GM12801 (cell line): ENCODE data around the gene SPDEF.

Source experiments
- TF ChIP-seq, protein P1 (sequence below): IDR thresholded peaks from one replicate; pipeline ENCODE4 v1.5.1; 2011; ENCODE audit warnings: control low read depth; ENCODE audit not compliant: insufficient read length; ENCODE audit errors: extremely low read depth

SPDEF gene

DNA sequence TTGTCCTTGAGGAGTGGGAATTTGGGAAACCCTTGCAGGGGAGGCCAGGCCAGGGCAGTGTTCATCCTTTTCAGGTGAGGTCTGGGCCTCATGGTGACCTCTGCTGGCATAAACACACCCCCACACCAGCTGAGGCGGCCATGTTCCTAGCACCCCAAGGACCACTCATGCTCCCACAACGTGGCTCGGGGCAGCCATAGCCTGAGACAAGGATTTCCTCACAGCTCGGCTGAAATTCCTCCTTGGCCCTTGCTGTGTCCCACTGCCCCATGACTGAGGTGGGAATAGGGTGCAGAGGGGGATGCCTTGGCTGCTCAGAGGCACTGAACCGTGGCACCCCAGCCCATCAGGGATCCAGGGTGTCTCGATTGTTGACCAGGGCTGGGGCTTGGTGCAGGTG is 27.3 kb upstream of the SPDEF start:
- TF ChIP-seq, protein P1, sequence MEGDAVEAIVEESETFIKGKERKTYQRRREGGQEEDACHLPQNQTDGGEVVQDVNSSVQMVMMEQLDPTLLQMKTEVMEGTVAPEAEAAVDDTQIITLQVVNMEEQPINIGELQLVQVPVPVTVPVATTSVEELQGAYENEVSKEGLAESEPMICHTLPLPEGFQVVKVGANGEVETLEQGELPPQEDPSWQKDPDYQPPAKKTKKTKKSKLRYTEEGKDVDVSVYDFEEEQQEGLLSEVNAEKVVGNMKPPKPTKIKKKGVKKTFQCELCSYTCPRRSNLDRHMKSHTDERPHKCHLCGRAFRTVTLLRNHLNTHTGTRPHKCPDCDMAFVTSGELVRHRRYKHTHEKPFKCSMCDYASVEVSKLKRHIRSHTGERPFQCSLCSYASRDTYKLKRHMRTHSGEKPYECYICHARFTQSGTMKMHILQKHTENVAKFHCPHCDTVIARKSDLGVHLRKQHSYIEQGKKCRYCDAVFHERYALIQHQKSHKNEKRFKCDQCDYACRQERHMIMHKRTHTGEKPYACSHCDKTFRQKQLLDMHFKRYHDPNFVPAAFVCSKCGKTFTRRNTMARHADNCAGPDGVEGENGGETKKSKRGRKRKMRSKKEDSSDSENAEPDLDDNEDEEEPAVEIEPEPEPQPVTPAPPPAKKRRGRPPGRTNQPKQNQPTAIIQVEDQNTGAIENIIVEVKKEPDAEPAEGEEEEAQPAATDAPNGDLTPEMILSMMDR, result no peak

DNA sequence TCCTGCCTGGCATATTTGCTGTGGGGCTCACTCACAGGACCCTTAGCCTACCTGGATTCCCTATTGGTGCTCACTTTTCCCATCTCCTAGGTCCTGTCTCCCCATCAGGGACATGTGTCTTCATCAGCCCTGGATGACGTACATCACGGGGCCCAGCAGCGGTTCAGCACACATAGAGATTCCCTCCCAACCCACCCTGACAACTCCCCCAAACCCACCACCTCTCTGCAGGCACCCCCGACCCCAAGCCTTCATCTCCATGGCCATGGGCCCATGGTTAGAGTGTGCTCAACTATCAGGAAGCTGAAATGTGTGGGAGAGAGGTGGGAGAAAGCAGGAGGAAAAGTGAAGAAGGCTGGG is 25.4 kb upstream of the SPDEF start:
- TF ChIP-seq, protein P1, result no peak

DNA sequence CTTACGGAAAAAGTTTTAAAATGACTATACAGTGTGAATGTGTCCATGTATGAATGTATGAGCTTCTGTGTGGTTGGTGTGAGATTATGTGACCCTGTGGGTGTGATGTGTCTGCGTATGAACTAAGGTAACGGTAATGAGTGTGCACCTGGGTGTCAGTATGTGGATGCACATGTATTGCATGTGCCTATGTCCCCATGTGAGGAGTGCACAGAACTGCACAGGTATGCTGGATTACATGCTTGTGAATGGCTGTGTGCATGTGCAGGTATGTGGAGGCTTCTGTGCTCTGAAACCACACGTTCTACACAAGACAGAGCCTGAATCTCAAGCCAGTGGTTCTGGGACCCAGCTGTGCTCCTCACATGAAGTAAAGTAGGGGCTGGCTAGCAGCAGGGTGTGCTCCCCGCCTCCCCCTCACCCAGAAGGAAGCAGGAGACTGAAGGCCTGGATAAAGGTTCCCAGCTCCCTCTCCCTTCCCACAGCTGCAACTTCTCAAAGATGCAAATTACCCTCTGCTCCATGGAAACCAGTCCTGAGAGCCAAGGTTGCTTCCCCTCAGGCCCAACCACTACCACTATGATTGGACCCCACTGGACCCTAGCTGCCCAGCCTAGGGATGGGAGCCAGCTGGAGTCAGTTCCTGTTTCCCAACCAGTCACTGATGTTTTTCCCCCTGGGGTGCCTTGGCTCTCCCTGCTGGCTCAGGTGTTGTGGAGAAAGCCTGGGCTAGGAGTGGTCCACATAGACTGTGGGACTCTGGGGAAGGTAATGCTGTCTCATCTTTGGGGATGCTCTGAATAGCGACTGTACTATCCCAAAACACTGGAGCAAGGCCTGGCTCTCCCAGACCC is 24.8 kb upstream of the SPDEF start:
- TF ChIP-seq, protein P1, result no peak

DNA sequence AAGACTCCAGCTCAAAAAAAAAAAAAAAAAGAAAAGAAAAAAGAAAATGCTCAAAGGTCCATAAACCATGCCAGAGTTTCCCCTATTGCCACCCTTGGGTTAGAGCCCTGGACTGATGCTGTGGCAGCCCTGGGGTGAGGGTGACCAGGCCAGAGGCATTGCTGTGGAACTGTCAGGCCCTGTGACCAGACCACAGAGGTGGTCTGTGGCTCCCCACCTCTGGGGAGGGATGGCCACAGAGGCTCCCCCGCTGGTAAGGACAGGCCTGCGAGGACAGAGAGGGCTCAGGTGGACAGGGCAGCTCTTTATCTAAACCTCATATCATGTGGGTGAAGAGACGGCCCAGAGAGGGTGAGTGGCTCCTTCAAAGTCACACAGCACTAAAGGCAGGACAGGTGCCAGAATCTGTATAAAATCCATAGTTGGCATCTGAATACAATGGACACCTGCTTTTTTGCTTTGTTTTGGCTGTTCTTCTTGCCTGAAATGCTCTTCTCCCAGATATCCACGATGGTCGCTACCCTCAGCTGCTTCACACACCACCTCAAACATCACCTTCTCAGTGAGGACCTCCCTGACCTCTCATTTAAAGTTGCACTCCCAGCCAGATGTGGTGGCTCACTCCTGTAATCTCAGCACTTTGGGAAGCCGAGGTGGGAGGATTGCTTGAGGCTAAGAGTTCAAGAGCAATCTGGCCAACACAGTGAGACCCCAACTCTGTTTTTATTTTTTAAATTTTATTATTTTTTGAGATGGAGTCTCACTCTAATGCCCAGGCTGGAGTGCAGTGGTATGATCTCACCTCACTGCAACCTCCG is 22.5 kb upstream of the SPDEF start:
- TF ChIP-seq, protein P1, result no peak

DNA sequence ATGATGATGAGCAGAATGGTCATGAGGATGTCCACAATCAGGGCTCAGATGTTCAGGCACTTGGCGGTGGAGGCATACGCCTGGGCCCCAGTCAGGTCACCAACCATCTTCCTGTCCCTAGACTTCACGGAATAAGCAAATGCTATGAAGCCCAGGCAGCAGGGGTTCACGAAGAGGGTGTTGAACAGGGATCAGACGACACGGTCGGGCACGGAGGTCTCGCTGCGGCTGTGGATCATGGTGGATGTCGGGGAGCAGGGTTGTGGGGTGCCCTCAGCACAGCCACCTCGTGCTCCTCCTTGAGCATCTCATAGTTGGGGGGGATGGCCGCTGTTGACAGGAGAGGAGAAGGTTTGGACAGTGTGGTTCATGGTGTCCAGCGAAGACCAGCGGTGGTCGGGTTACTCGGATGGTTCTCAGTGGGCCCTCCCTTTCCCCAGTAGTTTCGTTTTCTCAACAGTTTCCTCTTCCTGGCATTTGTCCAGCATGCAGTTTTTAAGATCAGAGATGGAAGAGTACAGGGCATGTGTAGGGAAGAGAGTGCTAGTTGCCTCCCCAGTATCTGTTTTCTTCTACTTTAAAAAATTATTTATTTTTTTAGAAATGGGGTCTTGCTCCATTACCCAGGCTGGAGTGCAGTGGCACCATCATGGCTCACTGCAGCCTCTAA is 20.3 kb upstream of the SPDEF start:
- TF ChIP-seq, protein P1, result no peak

DNA sequence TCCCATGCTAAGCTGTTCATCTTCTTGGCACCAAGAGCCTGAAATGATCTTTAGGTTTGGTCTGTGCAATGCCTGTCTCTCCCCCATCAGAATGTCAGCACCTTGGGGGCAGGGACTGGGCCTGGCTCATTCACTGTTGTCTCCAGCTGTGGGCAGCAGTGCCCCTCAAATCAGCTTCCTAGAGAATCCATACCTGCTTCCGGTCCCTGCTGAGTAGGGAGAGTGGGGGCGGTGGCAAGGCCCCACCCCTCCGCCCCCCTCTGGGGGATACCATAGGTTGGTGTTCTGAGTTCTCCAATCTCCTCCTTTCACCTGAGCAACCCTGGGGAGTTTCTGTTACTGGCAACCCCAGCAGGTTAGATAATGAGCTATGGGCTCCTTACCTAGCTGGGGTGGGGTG is 19.2 kb upstream of the SPDEF start:
- TF ChIP-seq, protein P1, result no peak

DNA sequence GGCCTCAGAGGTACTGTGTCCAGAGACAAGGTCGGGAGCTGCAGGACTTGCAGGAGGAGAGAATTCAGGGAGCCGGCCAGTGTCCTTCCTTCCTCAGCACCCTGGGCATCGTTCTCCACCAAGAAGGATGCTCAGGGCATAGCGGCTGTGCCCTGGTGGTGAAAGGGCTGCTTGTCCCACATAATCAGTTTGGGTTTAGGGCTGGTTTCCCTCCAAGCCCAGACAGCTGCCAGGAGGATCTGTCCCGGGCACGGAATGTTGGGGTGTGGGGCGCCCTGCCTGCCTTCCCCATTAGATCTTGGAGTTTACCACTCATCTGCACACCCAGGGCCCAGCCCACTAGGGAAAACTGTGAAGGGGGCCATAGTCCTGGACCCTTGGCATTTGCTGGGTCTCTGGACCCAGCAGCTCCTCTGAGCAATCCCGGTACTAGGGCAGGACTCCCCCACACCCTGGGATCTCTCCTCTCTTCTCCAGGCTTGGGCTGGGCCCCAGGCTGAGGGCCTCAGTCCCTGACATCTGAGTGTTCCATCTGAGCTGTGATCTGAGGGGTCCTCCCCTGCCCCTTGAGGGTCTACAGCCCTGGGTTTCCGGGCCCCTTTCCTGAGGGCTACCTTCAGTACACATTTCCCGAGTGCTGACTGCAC is 18.6 kb upstream of the SPDEF start:
- TF ChIP-seq, protein P1, result no peak
